ENCODE measurements around the gene ACO1.

ACO1 gene

DNA sequence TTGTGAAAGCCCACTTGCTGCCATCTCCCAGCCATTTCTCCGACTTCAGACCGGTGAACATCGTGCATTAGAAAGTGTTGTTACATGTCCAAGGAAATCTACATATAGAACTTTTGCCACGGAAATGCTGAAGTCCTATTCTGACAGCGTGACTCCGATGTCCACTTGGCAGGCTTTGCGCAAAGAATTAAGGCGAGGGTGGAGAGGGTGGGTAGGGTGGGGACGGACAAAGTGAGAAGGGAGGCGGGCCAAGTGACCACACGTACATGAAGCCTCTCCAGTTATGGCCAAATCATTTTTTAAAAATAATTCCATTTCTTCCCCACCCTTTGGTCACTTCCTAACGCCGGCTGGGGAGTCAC, 460 bp upstream of the ACO1 start:
- no peak for DNase-seq

DNA sequence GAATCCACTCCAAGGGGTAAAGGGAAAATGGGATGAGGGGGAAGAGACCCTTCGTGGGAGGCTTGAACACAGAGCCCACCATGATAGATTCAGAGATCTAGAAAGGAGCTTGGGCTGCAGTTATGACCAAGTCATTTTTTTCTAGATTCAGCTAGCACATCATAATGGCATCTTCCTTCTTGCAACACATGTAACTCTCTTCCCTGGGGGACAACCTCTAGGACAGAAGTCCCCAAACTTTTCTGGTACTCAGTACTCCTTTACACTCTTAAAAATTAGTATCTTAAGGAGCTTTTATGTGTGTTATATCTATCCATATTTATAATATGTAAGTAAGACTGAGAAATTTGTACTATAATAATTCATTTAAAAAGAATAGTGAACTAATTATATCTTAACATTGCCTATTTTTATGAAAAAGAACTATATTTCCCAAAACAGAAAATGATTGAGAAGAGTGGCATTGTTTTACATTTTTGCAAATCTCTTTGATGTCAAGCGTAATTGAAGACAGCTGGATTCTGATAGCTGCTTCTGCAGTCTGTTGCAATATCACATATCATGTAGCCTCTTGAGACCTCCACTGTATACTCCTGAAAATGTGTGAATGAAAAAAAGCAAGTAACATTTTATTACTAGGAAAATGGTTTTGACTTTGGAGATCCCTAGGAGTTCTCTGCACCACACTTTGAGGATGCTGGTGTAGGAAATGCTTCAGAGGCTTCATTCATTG, 875 bp downstream of the ACO1 start:
- DNase-seq, result no peak

DNA sequence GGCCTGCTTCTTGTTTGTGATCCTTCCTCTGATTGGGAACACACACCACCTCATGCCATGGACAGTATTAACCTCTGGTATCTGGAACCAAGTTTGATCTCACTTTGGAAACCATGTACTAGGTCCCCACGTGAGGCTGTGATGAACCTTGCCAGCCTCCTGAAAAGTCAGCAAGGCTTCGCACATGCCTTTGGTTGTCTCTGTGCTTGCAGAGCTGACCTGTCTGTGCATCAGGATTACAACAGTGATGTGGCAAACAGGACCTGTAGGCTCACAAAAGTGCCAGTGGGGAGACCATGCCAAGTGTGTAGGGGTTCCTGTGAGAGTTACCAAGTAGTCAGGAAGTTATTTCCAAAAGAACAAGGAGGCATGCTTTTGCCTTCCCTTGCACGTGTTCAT, 1.4 kb downstream of the ACO1 start:
- DNase-seq, result no peak

DNA sequence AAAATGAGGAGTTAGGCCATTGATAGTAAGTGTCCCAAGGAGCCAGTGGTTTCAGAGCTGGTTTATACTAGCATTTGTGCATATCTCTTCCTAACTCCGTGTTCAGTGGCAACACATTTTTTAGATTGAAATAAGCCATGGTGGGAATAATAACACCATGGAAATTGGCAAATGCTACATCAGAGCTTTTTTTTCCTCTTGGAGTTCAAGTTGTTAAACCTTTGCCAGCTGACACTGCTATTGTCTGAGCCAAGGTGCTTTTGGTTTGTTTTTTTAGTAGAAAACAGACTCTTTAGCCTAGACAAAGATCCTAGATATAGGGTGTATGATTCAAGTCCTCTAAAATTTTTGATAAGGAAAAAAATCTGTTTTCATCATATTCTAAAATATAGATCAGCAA, 2.8 kb downstream of the ACO1 start:
- no peak for DNase-seq

DNA sequence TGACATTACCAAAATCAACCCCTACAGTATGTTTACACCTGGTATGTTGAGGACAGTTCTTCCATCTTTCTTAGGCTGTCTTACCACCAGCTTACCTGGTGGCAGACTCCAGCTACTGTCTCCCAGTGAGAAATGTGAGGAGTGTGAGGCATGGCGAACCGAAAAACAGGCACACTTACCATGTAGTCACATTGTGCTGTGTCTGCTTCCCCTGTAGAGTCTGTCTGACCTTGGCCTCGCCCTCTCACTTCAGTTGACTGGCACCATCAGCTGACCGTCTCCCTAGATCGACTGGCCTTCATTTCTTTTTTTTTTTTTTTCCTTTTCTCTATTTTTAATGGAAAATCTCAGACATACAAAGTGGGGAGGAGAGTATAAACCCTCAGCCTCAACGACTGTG, 4.9 kb downstream of the ACO1 start:
- DNase-seq, result no peak

DNA sequence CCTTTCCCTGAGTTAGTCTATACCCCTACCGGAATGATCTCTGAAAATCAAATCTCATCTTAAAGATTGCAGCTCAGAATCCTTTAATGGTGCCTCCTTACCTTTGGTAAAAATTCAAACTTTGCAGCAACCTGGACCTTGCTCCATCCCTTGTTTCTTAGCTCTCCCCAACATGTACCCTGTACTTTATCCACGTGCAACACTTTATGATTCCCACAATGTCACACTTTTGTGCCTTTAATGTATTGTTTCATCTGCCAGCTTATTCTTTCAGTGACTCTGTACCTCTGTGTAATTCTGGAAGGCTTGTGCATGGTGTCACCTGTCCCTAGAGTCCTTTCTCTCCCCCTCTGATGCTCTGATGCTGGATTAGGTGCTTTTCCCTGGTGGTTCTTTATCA, 9.5 kb downstream of the ACO1 start:
- no peak for DNase-seq

DNA sequence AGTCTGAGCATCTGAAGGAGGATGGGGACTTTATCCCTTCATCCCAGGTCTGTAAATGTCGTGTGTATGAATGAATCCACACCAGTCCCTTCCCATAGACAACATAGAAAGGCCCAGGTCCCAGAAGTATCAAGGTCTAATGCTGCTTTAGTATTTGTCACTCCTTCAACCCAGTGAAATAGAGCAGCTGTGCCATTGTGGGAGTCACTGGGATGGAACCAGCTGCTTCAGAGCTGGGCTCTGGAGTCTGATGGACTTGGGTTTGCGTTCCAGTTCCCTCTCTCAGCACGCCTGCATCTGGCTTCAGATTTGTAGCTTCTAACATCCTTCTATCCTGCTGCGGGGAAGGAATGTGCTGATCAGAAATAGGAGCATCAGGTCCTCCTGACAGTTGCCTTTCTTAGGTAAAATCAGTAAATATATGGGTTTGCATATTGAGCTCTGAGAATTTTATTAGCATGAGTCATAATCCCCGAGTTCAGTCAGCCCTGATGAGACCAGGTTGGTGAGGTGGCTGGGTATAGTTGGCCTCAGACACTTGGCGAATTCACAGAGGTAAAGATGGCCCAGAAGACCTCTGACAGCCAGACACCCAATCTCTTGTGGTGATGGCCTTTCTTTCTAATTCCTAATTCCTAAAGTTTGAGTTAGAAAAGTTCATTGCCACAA, 10.1 kb downstream of the ACO1 start:
- no peak for DNase-seq

DNA sequence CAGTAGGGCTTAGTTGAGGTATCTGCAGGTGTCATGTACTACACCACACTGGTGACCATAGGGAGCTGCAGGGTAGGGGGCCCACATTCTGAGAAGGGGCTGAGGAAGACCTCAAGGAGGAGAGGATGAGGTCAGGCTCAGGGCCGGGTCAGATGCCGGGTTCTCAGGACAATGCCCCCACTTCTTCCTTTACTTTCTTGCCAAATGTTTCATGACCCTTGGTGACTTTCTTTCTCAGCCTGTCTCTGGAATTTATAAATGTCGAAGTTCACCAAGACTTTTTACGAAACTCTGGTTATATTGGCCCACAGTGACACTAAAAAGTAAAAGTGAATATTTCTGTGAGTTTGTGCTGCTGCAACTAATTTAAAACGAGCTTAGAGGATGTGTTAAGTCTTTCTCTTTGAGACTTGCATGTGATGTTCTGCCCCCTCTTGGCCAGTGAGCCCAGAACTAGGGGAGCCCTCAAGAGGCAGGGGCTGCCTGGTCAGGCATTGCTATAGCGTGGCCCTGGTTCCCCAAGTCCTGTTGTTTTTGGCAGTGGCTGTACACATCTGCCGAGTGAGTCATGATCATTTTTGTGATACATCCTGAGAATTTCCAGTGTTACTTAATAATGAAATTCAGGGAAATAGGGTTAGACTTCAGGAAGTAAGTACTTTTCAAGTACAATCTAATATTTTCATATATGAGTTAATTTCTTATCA, 11.2 kb downstream of the ACO1 start:
- no peak for DNase-seq

DNA sequence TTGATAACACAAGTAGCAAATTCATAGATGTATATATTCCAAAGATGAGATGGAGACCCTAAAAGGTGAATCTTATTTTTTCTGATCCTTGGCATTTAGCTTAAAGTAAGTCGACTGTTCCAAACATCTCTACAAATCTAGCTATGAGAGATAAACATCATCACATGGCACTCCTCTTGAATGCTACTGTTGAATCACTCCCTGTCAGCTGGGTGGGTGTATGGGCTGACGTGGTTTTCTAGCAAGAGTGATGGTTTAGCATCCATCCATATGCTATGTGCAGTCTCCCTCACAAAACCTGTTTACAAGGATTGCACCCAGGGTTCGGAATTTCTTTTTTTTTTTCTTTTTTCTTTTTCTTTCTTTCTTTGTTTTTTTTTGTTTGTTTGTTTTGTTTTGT, 13.8 kb downstream of the ACO1 start:
- no peak for DNase-seq

DNA sequence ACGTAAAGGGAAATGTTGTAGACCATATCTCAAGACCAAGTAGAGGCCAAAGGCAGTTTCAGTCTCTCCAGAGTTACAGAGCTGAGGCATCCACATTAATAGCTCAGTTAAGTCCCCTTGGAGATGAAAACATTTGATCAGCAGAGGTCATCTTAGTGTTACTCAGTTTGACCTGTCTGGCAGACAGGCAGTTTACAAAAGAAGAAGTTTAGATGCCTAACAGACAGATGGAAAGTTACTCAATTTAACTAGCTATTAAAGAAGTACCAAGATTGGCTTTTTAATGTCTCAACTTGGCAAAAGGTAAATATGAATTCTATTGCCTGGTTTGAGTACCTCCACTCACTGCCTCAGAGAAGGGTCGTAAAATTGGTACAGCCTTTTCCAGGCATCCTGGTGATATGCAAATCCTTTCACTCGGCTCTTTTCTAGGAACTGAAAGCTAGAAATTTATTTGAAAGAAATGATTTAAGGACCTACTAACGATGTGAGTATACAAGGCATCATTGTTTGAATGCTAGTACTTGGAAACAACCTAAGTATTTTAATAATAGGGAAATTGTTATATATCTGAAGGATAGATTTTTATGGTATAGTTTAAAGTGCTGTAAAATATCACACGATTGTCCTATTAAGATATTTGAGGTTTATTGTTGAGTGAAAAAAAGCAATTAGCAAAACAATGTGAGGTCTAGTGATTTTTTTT, 14.8 kb downstream of the ACO1 start:
- DNase-seq, result no peak

DNA sequence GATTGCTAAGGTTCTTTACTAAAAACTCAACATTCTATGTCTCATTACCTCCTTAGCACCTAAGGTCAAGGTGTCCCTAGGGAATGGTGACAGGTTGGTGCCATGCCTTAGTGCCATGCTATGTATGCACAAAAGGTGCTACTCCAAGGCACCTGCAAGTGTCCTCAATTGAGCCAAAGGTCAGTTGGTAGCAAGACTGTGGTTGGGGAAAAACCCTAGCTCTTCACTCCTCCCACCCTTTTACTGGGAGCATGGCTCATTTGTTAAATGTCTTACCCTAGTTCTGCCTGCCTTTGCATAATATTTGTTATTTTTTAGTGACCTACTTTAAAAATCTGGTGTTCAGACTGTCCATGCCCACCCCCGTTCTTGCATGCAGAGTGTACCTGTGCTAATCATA, 17.0 kb downstream of the ACO1 start:
- DNase-seq, result no peak

DNA sequence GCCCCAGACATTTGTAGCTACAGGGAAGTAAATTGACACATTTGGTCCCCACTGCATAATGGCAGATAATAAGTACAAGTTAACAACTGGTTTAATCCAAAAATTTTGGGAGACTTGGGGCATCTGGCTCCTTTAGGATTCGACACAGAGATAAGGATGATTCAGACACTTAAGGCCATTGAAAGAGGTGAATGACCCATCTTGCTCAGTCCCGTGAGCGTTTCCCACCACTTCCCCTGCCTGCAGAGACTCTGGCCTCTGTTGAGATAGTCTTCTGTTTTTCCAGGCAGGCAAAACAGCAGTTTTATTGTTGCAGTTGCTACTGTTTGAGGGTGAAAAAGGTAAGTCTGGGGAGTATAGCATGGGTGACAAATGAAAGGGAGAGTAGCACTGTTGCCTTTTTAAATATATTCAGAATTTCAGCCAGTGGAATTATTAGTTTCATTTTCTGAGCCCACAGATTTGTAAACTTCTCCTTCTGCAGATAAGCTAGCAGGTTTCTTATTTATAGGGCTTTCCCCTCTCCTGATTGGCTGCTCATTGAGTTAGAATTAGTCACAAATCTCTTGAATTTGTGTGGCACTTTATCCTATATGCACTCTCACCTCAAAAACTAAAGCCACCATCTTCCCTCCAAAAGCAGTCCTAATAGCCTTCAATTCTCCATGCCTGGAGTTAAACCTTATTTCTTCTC, 19.3 kb downstream of the ACO1 start:
- no peak for DNase-seq

DNA sequence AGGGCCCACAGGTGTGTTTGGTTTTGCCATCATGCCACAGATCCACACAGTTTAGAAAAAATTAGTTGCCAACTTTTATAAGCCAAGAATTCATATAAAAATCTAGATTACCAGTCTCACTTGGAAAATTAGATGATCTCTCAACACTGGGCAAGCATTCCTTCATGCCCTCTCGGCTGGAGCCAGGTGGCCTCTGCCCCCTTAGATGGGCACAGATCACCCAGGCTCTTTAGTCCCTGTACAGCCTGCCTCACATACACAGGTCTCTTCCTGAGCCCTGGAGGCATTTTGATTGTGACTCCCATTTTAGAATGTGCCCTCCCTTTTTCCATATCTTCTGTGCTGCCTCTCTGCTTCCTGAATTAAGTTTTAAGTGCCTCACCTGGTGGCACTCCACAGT, 20.0 kb downstream of the ACO1 start:
- no peak for DNase-seq

DNA sequence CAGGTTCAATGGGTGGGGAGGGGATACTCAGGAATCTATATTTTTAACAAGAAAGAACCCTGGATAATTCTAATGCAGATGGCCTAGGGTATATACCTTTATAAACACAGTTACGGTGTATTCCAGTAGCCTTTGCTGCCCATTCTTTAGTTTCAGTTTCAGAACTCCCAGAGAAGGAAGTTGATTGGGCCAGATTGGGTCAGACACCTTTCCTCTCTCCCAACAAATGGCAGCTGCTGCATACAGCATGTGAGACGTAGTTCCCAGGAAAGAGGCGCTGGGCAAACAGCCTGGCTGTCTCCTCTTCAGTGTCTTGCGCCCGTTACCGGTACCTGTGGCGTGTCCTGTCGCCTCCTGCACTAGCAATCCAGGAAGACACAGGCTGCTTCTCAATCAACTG, 20.4 kb downstream of the ACO1 start:
- no peak for DNase-seq

DNA sequence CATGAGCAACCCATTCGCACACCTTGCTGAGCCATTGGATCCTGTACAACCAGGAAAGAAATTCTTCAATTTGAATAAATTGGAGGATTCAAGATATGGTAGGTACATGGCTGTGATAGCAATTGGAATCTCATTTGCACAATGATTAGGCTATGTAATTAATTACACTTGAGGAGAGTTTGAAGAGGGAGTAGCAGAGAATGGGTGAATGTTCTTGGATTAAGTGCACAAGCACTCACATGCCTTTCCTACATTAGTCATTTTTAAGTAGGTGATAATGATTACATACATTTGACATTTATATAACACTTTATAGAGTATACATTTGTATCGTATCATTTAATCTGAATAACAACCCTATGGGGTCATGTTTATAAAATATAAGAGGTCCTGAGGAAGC, 21.1 kb downstream of the ACO1 start:
- no peak for DNase-seq

DNA sequence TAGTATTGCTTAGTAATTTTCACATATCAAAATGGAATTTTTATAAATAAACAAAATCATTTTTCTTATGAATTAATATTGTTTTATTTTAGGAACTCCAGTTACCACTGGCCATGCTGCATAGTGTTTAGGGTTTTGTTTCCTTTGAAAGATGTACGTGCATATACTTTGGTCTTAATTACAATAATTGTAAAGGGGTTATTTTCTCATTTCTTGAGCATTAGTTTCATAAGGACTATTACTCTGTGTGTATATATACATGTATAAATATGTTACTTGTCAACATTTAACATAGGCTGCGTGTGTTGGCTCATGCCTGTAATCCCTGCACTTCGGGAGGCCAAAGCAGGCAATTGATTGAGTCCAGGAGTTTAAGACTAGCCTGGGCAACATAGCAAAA, 21.6 kb downstream of the ACO1 start:
- DNase-seq, result no peak

DNA sequence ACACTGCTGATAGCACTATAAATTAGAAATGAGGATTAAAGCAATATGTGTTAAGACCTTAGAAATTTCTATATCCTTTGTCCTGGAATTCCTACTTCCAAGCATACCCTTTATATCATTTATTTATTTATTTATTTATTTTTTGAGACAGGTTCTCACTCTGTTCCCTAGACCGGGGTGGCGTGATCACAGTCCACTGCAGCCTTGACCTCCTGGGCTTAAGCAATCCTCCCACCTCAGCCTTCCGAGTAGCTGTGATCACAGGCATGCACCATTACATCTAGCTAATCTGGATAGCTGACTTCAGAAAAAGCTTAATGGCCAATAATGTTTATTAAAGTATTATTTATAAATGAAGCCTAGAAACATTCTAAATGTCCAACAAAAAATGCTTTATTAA, 27.3 kb downstream of the ACO1 start:
- no peak for DNase-seq

DNA sequence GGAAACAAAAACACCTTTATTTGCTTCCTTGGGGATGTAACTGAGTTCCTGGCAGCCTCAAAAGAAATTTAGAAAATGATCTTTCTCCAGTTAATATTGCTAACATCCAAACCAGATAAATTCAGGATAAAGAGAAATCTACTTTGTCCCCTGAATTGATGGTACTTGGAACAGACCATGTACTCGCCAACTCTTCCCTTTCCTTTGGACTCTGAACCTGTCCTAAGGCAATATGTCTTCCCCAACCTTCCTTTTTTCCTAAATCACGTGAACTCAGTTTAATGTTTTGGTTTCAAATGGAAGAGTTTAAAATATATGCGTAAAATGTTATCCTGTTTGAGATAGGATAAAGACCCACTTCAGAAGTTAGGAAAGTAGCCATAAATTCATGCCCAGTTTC, 28.0 kb downstream of the ACO1 start:
- DNase-seq, result no peak

DNA sequence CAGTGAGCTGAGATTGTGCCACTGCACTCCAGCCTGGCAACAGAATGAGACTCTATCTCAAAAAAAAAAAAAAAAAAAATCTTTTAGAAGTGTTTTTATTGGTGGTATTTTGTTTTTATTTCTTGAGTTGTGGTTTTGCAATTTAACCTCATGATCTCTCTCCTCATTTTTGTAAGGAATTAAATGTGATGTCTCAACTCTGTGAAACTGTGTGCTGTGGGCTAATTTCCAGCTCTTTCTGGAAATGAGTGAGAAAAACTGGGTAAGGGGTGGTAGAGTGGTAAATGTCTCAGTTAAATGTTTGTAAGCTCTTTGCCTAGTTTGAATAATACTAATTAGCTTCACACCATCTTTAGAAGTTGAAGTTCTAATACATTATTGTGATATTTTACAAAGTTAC, 29.0 kb downstream of the ACO1 start:
- DNase-seq, result no peak

DNA sequence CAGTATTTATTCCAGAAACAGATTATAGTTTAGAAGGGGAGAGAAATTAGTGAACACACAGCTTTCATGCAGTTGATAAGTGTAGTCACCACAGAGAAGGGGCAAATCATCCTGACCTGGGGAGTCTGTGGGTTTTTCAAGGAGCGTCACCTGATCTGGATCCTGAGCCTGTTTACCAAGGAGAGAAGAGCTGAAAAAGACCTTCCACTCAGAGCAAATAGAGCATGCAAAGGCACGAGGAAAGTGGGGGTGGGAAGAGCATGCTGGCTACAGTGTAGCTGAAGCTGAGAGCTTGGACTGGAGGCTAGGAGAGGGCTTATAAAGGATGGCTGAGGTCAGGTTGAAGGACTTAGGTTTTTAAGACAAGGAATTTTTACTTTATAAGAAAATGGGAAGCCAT, 30.4 kb downstream of the ACO1 start:
- no peak for DNase-seq

DNA sequence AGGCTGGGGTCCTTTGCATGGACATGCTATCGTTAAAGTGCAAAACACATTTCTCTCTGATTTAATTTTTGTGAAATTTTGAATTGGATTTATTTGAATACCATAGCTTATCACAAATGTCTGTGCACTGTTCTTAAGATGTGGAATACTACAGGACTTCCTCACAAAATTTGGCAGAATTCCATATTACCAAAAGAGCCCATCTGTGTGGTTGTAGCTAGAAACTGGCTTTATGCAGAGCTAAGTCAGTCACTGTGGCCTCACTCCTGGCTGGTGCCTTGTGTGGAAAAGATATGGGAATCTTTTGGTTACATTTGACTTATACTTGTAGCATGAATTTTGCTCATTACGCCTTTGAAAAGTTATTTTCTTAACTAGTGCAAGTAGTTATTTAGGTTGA, 35.5 kb downstream of the ACO1 start:
- DNase-seq, result no peak

DNA sequence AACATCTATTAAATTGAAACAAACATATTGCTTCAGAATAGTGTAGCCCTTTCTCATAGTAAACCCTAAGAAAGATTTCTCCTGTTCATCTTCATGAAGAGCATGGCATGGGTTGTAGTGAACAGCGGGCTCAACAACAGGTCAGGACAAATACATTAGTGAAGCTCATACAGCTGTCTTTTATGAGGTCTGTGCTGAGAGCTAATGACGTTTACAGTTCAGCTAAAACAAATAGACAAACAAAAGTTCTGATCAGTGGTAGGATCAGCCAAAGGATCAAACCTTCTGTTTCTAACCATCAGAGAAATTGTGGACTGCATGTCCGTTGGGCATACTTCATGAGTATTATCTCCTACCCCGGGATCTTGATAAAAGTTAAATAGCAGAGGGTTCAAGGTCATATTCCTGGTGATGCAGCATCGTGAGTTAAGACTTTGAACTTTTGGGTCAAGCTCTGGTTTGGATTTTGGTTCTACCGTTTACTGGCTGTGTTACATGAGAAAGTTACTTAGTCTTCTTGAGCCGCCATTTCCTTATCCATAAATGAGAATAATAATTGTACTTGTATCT, 37.9 kb downstream of the ACO1 start:
- DNase-seq, result no peak

DNA sequence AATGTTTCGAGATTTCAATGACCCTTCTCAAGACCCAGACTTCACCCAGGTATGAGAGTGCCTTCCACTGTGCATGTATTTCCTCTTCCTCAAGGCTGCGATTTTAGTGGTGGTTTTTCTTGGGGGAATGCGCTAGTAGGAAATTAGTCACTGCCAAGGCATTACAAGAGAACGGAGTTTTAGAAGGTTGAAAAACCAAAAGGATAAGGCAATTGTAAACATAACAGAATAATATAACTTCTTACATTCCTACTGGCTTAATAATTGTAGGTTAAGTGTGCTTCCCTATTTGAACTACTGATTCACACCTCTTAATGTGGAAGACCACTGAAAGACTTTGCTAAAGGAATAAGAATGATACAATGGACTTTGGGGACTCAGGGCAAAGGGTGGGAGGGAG, 38.9 kb downstream of the ACO1 start:
- DNase-seq, result no peak

Data from NCI-H1105 (cell line).